H1 (cell line): ENCODE measurements around the gene SMPD2. TPM values are rescaled to one million over a fixed set of nuclear protein-coding genes. Genes with fewer than 3 reads are reported as not detected.

ENCODE experiments used
- CTCF ChIA-PET: fragments of 300-600 bp; sonication (Branson Sonifier 250); formaldehyde crosslinking; loops from one replicate; lab custom pipeline; 2021; ENCODE audit not compliant: partially characterized antibody; lab: Charles Lee
- POLR2A ChIA-PET: fragments of 300-600 bp; sonication (Branson Sonifier 250); formaldehyde crosslinking; loops from one replicate; lab custom pipeline; 2021; ENCODE audit warnings: inconsistent platforms; ENCODE audit not compliant: partially characterized antibody; lab: Charles Lee
- DNase-seq, 2 experiments: peaks; one replicate each; pipeline versions ENCODE4 v3.0.0 to v3.0.0-alpha.2; 2010 to 2022; ENCODE audit warnings: low spot score in 2 of 2, low read depth in 1 of 2, mixed read lengths in 1 of 2
- FAIRE-seq: peaks from 2 replicates; lab custom pipeline; 2011; peaks lifted over from hg19 to GRCh38; lab: Jason Lieb, UNC
- H2AFZ ChIP-seq: 2 replicates; pipeline ENCODE4 v1.8.1; 2012; ENCODE audit warnings: low read length, inconsistent platforms
- H2AK5ac ChIP-seq: 2 replicates; pipeline ENCODE4 v1.6.1; 2013; ENCODE audit warnings: low read depth, low read length
- H2BK120ac ChIP-seq: replicated peaks from 2 replicates; pipeline ENCODE3; 2013; ENCODE audit warnings: low read depth, low read length, inconsistent platforms
- H2BK12ac ChIP-seq: 2 replicates; pipeline ENCODE4 v1.6.1; 2013; ENCODE audit warnings: low read depth, low read length
- H2BK15ac ChIP-seq: 2 replicates; pipeline ENCODE4 v1.6.1; 2013; ENCODE audit warnings: low read length
- H2BK20ac ChIP-seq: 2 replicates; pipeline ENCODE4 v1.6.1; 2013; ENCODE audit warnings: low read length
- H2BK5ac ChIP-seq: 2 replicates; pipeline ENCODE4 v1.6.1; 2013; ENCODE audit warnings: low read depth, low read length
- H3K14ac ChIP-seq: 2 replicates; pipeline ENCODE4 v1.6.1; 2013; ENCODE audit warnings: inconsistent platforms; ENCODE audit not compliant: insufficient read length
- H3K18ac ChIP-seq: 2 replicates; pipeline ENCODE4 v1.6.1; 2013; ENCODE audit warnings: low read length; ENCODE audit errors: extremely low read depth
- H3K23ac ChIP-seq: 2 replicates; pipeline ENCODE4 v1.6.1; 2013; ENCODE audit warnings: inconsistent platforms; ENCODE audit not compliant: insufficient read length
- H3K23me2 ChIP-seq: 2 replicates; pipeline ENCODE4 v1.6.1; 2013; ENCODE audit warnings: low read depth, low read length
- H3K27ac ChIP-seq: 2 replicates; pipeline ENCODE4 v1.6.1; 2011; ENCODE audit warnings: low read depth, low read length, inconsistent platforms
- H3K27me3 ChIP-seq, 4 experiments: replicated peaks in 1 of 4; 1 replicate in 1 of 4; 2 replicates in 3 of 4; pipeline versions ENCODE4 v1.6.1 to v1.8.1; 2011 to 2013; ENCODE audit warnings: low read length in 3 of 4, mild to moderate bottlenecking in 3 of 4, inconsistent platforms in 2 of 4, mixed read lengths in 2 of 4, moderate library complexity in 1 of 4; ENCODE audit not compliant: control insufficient read depth in 3 of 4, insufficient read depth in 3 of 4; ENCODE audit errors: extremely low read depth in 1 of 4
- H3K36me3 ChIP-seq, 4 experiments: 2 replicates each; pipeline versions ENCODE4 v1.6.1 to v1.8.1; 2011 to 2013; ENCODE audit warnings: mild to moderate bottlenecking in 4 of 4, low read length in 3 of 4, moderate library complexity in 2 of 4, control low read depth in 1 of 4, inconsistent platforms in 1 of 4; ENCODE audit not compliant: insufficient read depth in 4 of 4, control insufficient read depth in 2 of 4
- H3K4ac ChIP-seq: replicated peaks from 2 replicates; pipeline ENCODE3; 2013; ENCODE audit warnings: low read length, low read depth, mixed read lengths, inconsistent platforms; ENCODE audit not compliant: insufficient read length
- H3K4me1 ChIP-seq, 4 experiments: replicated peaks in 1 of 4; 1 replicate in 1 of 4; 2 replicates in 3 of 4; pipeline versions ENCODE4 v1.6.1 to v1.8.1; 2011 to 2013; ENCODE audit warnings: low read length in 3 of 4, inconsistent platforms in 2 of 4, mixed read lengths in 1 of 4; ENCODE audit not compliant: insufficient read depth in 4 of 4, control insufficient read depth in 3 of 4
- H3K4me2 ChIP-seq, 2 experiments: 2 replicates each; pipeline versions ENCODE4 v1.6.1 to v1.8.1; 2011 to 2013; ENCODE audit warnings: low read depth in 2 of 2, low read length in 2 of 2, control low read depth in 1 of 2, inconsistent platforms in 1 of 2, mild to moderate bottlenecking in 1 of 2; ENCODE audit not compliant: insufficient read depth in 1 of 2
- H3K4me3 ChIP-seq, 4 experiments: fragments of 200-600, 300-600 bp in 1 of 4; sonication (generic), shearing (Covaris generic), sonication (Bioruptor Twin) in 1 of 4; 2 replicates each; pipeline versions ENCODE4 v1.5.1 to v1.8.1; 2011 to 2016; ENCODE audit warnings: low read length in 4 of 4, low read depth in 3 of 4, control low read depth in 2 of 4, inconsistent platforms in 2 of 4, mild to moderate bottlenecking in 2 of 4, mixed read lengths in 1 of 4, moderate library complexity in 1 of 4; ENCODE audit not compliant: insufficient read depth in 2 of 4; ENCODE audit errors: extremely low read depth in 1 of 4
- H3K56ac ChIP-seq: replicated peaks from 2 replicates; pipeline ENCODE3; 2013; ENCODE audit warnings: low read depth, mild to moderate bottlenecking, mixed read lengths, low read length, inconsistent platforms; ENCODE audit not compliant: insufficient read length
- H3K79me1 ChIP-seq: 2 replicates; pipeline ENCODE4 v1.6.1; 2013; ENCODE audit warnings: low read depth, low read length, control low read depth
- H3K79me2 ChIP-seq, 2 experiments: 2 replicates each; pipeline versions ENCODE4 v1.6.1 to v1.8.1; 2012 to 2013; ENCODE audit warnings: low read length in 2 of 2, mild to moderate bottlenecking in 2 of 2, inconsistent platforms in 1 of 2; ENCODE audit not compliant: insufficient read depth in 2 of 2, control insufficient read depth in 1 of 2
- H3K9ac ChIP-seq, 4 experiments: replicated peaks in 1 of 4; 1 replicate in 1 of 4; 2 replicates in 3 of 4; pipeline versions ENCODE4 v1.6.1 to v1.8.1; 2011 to 2013; ENCODE audit warnings: low read depth in 3 of 4, low read length in 3 of 4, control low read depth in 2 of 4, mild to moderate bottlenecking in 2 of 4, moderate library complexity in 2 of 4, inconsistent platforms in 1 of 4; ENCODE audit errors: extremely low read depth in 1 of 4
- H3K9me3 ChIP-seq, 2 experiments: 2 replicates each; pipeline versions ENCODE4 v1.6.1 to v1.8.1; 2012 to 2013; ENCODE audit warnings: mild to moderate bottlenecking in 2 of 2, moderate library complexity in 2 of 2, control low read depth in 1 of 2, inconsistent platforms in 1 of 2, low read depth in 1 of 2, low read length in 1 of 2, mixed read lengths in 1 of 2; ENCODE audit not compliant: insufficient read depth in 2 of 2
- H4K20me1 ChIP-seq, 2 experiments: replicated peaks in 1 of 2; 2 replicates each; pipeline versions ENCODE3 to v1.8.1; 2011 to 2013; ENCODE audit warnings: inconsistent platforms in 2 of 2, low read length in 2 of 2, mild to moderate bottlenecking in 1 of 2; ENCODE audit not compliant: insufficient read depth in 2 of 2, control insufficient read depth in 1 of 2
- H4K5ac ChIP-seq: 2 replicates; pipeline ENCODE4 v1.6.1; 2013; ENCODE audit warnings: low read length, low read depth, mixed read lengths, inconsistent platforms; ENCODE audit not compliant: insufficient read length
- H4K8ac ChIP-seq: 2 replicates; pipeline ENCODE4 v1.8.0; 2013; ENCODE audit warnings: mild to moderate bottlenecking, moderate library complexity, low read length, inconsistent platforms; ENCODE audit not compliant: insufficient read depth; ENCODE audit errors: extremely low read depth
- H4K91ac ChIP-seq: replicated peaks from 2 replicates; pipeline ENCODE3; 2013; ENCODE audit warnings: low read length, mixed read lengths, inconsistent platforms; ENCODE audit not compliant: insufficient read length
- POLR2A ChIP-seq, 2 experiments: IDR thresholded peaks; 1 replicate in 1 of 2; 2 replicates in 1 of 2; pipeline ENCODE4 v1.6.1; 2011; ENCODE audit warnings: low read depth in 2 of 2, low read length in 2 of 2, mild to moderate bottlenecking in 2 of 2; ENCODE audit errors: control extremely low read depth in 1 of 2
- POLR2AphosphoS5 ChIP-seq: IDR thresholded peaks from 2 replicates; pipeline ENCODE4 v1.6.1; 2011; ENCODE audit warnings: low read depth, low read length
- TCF12 ChIP-seq: IDR thresholded peaks from 2 replicates; pipeline ENCODE4 v1.6.1; 2011; ENCODE audit warnings: low read depth, mild to moderate bottlenecking, low read length
- WGBS, 2 experiments: shearing (Covaris generic) in 1 of 2; methylation state at CpG; one replicate each; pipeline versions ENCODE4 v1.1.6 to v1.1.7; 2013 to 2015; ENCODE audit warnings: low lambda C conversion rate in 2 of 2, mixed read lengths in 2 of 2, inconsistent platforms in 1 of 2, low coverage in 1 of 2, missing lambda C conversion rate in 1 of 2; ENCODE audit not compliant: insufficient replicate concordance in 2 of 2, insufficient coverage in 1 of 2, insufficient read length in 1 of 2; ENCODE audit errors: extremely low coverage in 1 of 2, missing lambda C conversion rate in 1 of 2; 5-methylcytosine and 5-hydroxymethylcytosine counted together
- polyA plus RNA-seq, 7 experiments: library from polyadenylated mRNA; depleted of rRNA in 3 of 7; stranded (reverse) in 5 of 7; unstranded in 2 of 7; fragments of >200 nt in 5 of 7; fragments of 200-250 nt in 2 of 7; gene quantifications; 1 replicate in 5 of 7; 2 replicates in 1 of 7; 4 replicates in 1 of 7; pipeline versions ENCODE4 v1.2.1 to v1.2.3, GENCODE V29; 2011 to 2013; ENCODE audit warnings: missing spikeins in 2 of 7, mixed read lengths in 2 of 7
- total RNA-seq: library from RNA; stranded (reverse); fragmentation: NEBNext Ultra II Directional; extraction: Animal tissue kit (Norgen Biotek cat#: 25700); gene quantifications from 2 replicates; pipeline ENCODE4 v1.2.1, GENCODE V29; 2021

The SMPD2 gene
- total and polyA plus RNA-seq, 2 of the 8 experiments (the other 6 are each of a cell fraction or from before 2014, with no cell fraction given): 11.5 to 17.2 TPM

- no peak for FAIRE-seq
- peaks cover 0 to 3% of the 10 kb centered on the region in 2 experiments; a peak in 1 of 4 replicates for H3K79me2 ChIP-seq
Measured at GRCh38 chr6:109442393-109442924, 1.9 kb downstream of the SMPD2 start.

More at GRCh38 chr6:109442393-109442924, 1.9 kb downstream of the SMPD2 start:
- Histone ChIP-seq H3K56ac (no peak overlapping the region), H4K91ac (no peak overlapping the region), H3K27me3 (peaks cover 0 to 2% (median 0%) of the 10 kb centered on the region in 4 experiments; a peak in 1 of 7 replicates), H3K79me1 (no peaks in the 10 kb centered on the region; the same call in none of the 2 replicates), H3K23ac (no peak overlapping the region), H3K9ac (no peak overlapping the region; a peak in 2 of 7 replicates), H2AFZ (no peak overlapping the region), H3K23me2 (peaks cover 5% of the 10 kb centered on the region; the same call in 1 of the 2 replicates), H3K4me3 (no peak overlapping the region), H3K4me2 (peak overlapping the region in 1 of 2 experiments; percentile 70; a peak in 1 of 4 replicates), H2BK12ac (no peak overlapping the region), H2BK20ac (no peak overlapping the region), H4K20me1 (peaks cover 6 to 12% of the 10 kb centered on the region in 2 experiments), H3K4me1 (peaks cover 2 to 9% (median 5%) of the 10 kb centered on the region in 4 experiments), H3K9me3 (no peaks in the 10 kb centered on the region), H4K8ac (no peak overlapping the region), H3K4ac (no peak overlapping the region), H3K27ac (no peak overlapping the region), H2AK5ac (no peak overlapping the region), H2BK120ac (no peak overlapping the region), H4K5ac (no peak overlapping the region), H3K14ac (no peak overlapping the region), H3K18ac (no peak overlapping the region), H2BK15ac (no peak overlapping the region), H2BK5ac (no peak overlapping the region), H3K36me3 (peaks cover 11 to 39% (median 23%) of the 10 kb centered on the region in 4 experiments; a peak in 6 of 8 replicates)
- DNase-seq: no peak
- WGBS, 2 experiments: 89% methylated on average over 6 of the region's 6 CpGs; no CpG with 5 or more reads in 1 of the 2 experiments
- TF ChIP-seq TCF12: no peak
- peak in 1 of 2 experiments; percentile 23; a peak in 1 of 3 replicates for TF ChIP-seq POLR2A (IDR thresholded peaks at IDR 0.05; ENCODE audit: control extremely low read depth in 1 of 2, low read depth in 2 of 2, low read length in 2 of 2)
- peak; percentile 30; the same call in 1 of the 2 replicates for TF ChIP-seq POLR2AphosphoS5
- POLR2A ChIA-PET: interaction anchor here (1.8 to 5.8 kb wide), 4 partner anchors 11 to 60 kb away, joined by 8 to 85 read pairs (median 10); partner anchors contain the start of genes CD164, MICAL1 and ZBTB24
- CTCF ChIA-PET: interaction anchor here (0.9 to 6.1 kb wide), 5 partner anchors 11 to 254 kb away, joined by 3 to 63 read pairs (median 4); partner anchors contain the start of gene MICAL1
